Prostate gland (tissue), 2 donors: Measurements from ENCODE around the gene CSNK1G1. TPM values are rescaled to one million over a fixed set of nuclear protein-coding genes. Genes with fewer than 3 reads are reported as not detected.
A peak's percentile ranks its signal among the peaks of the same experiment; 100 is the strongest.
"Not testable (repeated sequence)": the region's sequence is repeated elsewhere in the genome, so short reads cannot be mapped to it uniquely, and the experiment has no call there.

Source experiments
- DNase-seq: peaks from one replicate; pipeline ENCODE4 v3.0.0-alpha.2; 2019; ENCODE audit warnings: low spot score
- H3K27ac ChIP-seq, 2 donors: fragments of 200-600 bp; sonication (generic); 2 replicates each; pipeline ENCODE4 v1.5.1; 2017 to 2019
- H3K27me3 ChIP-seq: fragments of 200-600 bp; sonication (generic); replicated peaks from 2 replicates; pipeline ENCODE4 v1.5.1; 2019; ENCODE audit not compliant: insufficient read depth
- H3K36me3 ChIP-seq, 2 donors: fragments of 200-600 bp; sonication (generic); 1 replicate in 1 of 2; 2 replicates in 1 of 2; pipeline versions ENCODE4 v1.5.1 to v1.8.1; 2017 to 2019
- H3K4me1 ChIP-seq: fragments of 200-600 bp; sonication (generic); replicated peaks from 2 replicates; pipeline ENCODE4 v1.5.1; 2019
- H3K4me3 ChIP-seq, 2 donors: fragments of 200-600 bp; sonication (generic); 2 replicates each; pipeline ENCODE4 v1.5.1; 2017 to 2019
- H3K9me3 ChIP-seq: fragments of 200-600 bp; sonication (generic); 2 replicates; pipeline ENCODE4 v1.5.1; 2017
- CTCF ChIP-seq, 4 experiments: fragments of 200-600 bp in 2 of 4; fragments of 450-650 bp in 2 of 4; sonication (generic) in 2 of 4; IDR thresholded peaks; 1 replicate in 3 of 4; 2 replicates in 1 of 4; pipeline ENCODE4 v1.5.1; 2016 to 2019; ENCODE audit warnings: antibody characterized with exemption in 4 of 4, mild to moderate bottlenecking in 2 of 4, moderate library complexity in 2 of 4
- POLR2A ChIP-seq: fragments of 450-650 bp; IDR thresholded peaks from one replicate; pipeline ENCODE4 v1.6.1; 2016; ENCODE audit warnings: antibody characterized with exemption, mild to moderate bottlenecking
- POLR2AphosphoS5 ChIP-seq: sonication (generic); formaldehyde crosslinking; IDR thresholded peaks from one replicate; pipeline ENCODE4 v1.6.1; 2017; ENCODE audit warnings: antibody characterized with exemption
- WGBS: methylation state at CpG from one replicate; pipeline ENCODE4 v1.1.5; 2018; 5-methylcytosine and 5-hydroxymethylcytosine counted together
- intact Hi-C: fragments of 100-400 bp; cut with DNase I; formaldehyde crosslinking; loops from one replicate; pipeline ENCODE4 v1.14.2; 2022
- total RNA-seq, 2 donors: library from RNA; depleted of rRNA; stranded (reverse); fragments of >200 nt; gene quantifications; one replicate each; pipeline ENCODE4 v1.1.0, GENCODE V29; 2016

Gene CSNK1G1
- total RNA-seq, 2 donors from 2014 or later = 9.2 to 20.6 TPM

GRCh38 chr15:64354688-64355344 lies 1.2 kb downstream of the CSNK1G1 start:
- Histone ChIP-seq H3K4me1 (no peaks in the 10 kb centered on the region), H3K27me3 (no peaks in the 10 kb centered on the region), H3K36me3 (no peaks in the 10 kb centered on the region), H3K4me3 (peak overlapping the region; percentile 73 to 80), H3K9me3 (no peaks in the 10 kb centered on the region), H3K27ac (no peak overlapping the region)
- intact Hi-C loops = loop anchor here (5.0 kb wide), 1 partner anchor 148 kb away; no protein-coding TSS in a partner anchor
- 33% methylated on average over 5 of the region's 5 CpGs for WGBS
- no peak for DNase-seq
- TF ChIP-seq POLR2AphosphoS5 (no peak), CTCF (IDR thresholded peaks at IDR 0.05) (no peak), POLR2A (no peak)

- no peak overlapping the region for H3K4me3 ChIP-seq
- TF ChIP-seq CTCF (IDR thresholded peaks at IDR 0.05) (no peak), POLR2AphosphoS5 (no peak), POLR2A (no peak)
- WGBS = 94% methylated on average over 7 of the region's 7 CpGs
- no peak for DNase-seq
- H3K36me3 ChIP-seq = no peaks in the 10 kb centered on the region
- no peaks in the 10 kb centered on the region for H3K27me3 ChIP-seq
- no peaks in the 10 kb centered on the region for H3K9me3 ChIP-seq
- intact Hi-C loops = no loop called here
- no peak overlapping the region for H3K27ac ChIP-seq
- no peaks in the 10 kb centered on the region for H3K4me1 ChIP-seq
Observed at GRCh38 chr15:64351265-64351664, 4.7 kb downstream of the CSNK1G1 start.

GRCh38 chr15:64349375-64349774 lies 6.6 kb downstream of the CSNK1G1 start:
- intact Hi-C loops = no loop called here
- 95% methylated on average over 2 of the region's 2 CpGs for WGBS
- H3K36me3 ChIP-seq = no peaks in the 10 kb centered on the region

GRCh38 chr15:64348455-64348854 lies 7.5 kb downstream of the CSNK1G1 start:
- no peak for TF ChIP-seq CTCF (IDR thresholded peaks at IDR 0.05)
- TF ChIP-seq POLR2AphosphoS5 = no peak
- TF ChIP-seq POLR2A = no peak
- intact Hi-C loops = no loop called here
- WGBS = 96% methylated on average over 1 of the region's 1 CpG
- Histone ChIP-seq H3K4me3 (no peak overlapping the region), H3K36me3 (no peaks in the 10 kb centered on the region), H3K4me1 (no peaks in the 10 kb centered on the region), H3K27ac (no peak overlapping the region), H3K9me3 (no peaks in the 10 kb centered on the region), H3K27me3 (no peaks in the 10 kb centered on the region)
- DNase-seq = no peak

More at GRCh38 chr15:64349375-64349774, 6.6 kb downstream of the CSNK1G1 start:
- H3K4me1 ChIP-seq = no peaks in the 10 kb centered on the region
- no peaks in the 10 kb centered on the region for H3K27me3 ChIP-seq
- H3K9me3 ChIP-seq = no peaks in the 10 kb centered on the region
- H3K4me3 ChIP-seq = no peak overlapping the region
- no peak overlapping the region for H3K27ac ChIP-seq
- TF ChIP-seq CTCF (IDR thresholded peaks at IDR 0.05) (no peak), POLR2A (no peak), POLR2AphosphoS5 (no peak)
- no peak for DNase-seq

- 96% methylated on average over 6 of the region's 6 CpGs for WGBS
- H3K27me3 ChIP-seq, H3K4me1 ChIP-seq, H3K27ac ChIP-seq, H3K4me3 ChIP-seq, H3K9me3 ChIP-seq, intact Hi-C loops, DNase-seq, H3K36me3 ChIP-seq: not testable (repeated sequence)
Observed at GRCh38 chr15:64346242-64346641, 9.7 kb downstream of the CSNK1G1 start.
